HG02588 (cell line): ENCODE measurements around the gene SLF2.

ENCODE experiments used
- ATAC-seq: cut with Tn5 transposase; IDR thresholded peaks from one replicate; pipeline ENCODE4 v1.9.1; 2021; ENCODE audit warnings: mild to moderate bottlenecking, moderate library complexity; ENCODE audit not compliant: unreplicated experiment

The SLF2 gene

GRCh38 chr10:100896876-100897461, 15.8 kb upstream of the SLF2 start:
- ATAC-seq: no peak

- no peak for ATAC-seq
Measured at GRCh38 chr10:100897976-100898375, 14.8 kb upstream of the SLF2 start.

DNA sequence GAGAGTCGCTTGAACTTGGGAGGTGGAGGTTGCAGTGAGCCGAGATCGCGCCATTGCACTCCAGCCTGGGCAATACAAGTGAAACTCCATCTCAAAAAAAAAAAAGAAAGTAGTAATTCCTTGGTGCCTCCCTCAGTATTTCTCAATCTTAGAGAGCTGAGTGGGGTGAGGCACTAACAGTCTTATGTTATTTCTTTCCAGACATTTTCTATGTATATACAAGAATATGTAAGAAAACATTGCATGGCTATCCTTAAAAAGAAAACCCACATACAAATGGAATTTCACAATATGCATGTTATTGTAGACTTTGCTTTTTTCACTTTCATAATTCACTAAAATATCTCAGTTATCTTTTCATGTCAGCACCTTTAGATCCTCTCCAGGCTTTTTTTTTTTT, 13.6 kb upstream of the SLF2 start:
- ATAC-seq: no peak

GRCh38 chr10:100901051-100901450, 11.7 kb upstream of the SLF2 start:
- no peak for ATAC-seq

GRCh38 chr10:100902622-100903021, 10.1 kb upstream of the SLF2 start:
- ATAC-seq: no peak

- no peak for ATAC-seq
Measured at GRCh38 chr10:100904917-100905316, 7.8 kb upstream of the SLF2 start.

DNA sequence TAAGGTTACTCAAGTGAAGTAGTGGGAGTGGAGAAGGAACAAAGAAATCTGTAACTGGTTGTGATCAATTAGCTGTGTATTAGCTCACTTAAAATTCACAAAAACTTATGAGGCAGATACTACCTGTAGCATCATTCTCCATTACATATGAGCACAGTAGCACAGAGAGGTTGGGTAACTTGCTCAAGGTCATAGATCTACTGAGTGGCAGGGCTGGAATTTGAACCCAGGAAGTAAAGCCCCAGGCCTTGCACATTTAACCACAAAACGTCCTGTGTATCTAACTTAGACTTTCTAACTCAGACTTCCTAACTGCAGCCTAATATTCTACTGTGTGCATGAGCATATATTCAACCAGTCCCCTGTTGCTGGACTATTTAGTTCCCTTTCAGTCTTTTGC, 5.6 kb upstream of the SLF2 start:
- no peak for ATAC-seq

DNA sequence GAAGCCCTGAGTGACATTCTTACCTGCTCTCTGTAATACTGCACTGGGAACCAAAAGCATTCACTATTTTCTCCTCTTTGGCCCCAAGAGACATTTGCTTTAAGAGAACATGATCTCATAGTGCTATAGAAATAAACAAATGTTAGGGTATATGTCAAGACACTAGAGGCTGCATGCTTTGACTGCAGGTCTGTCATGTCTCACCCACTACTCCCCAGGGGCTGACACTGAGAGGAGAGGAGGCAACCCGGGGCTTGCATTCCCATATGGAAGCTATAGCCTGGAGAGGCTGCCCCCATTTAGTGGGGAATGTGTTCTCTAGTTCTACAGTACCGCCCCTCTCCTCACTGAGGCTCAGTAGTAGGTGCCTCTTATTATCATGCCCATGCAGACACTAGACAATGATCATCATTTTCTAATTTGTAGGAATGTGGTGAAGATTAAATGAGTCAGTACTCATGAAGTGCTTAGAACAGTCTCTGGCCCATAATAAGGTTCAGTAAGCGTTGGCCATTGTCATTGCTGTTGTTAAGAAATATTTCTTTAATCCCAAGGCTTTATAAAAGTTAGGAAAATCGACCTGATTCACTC, 4.9 kb upstream of the SLF2 start:
- no peak for ATAC-seq

DNA sequence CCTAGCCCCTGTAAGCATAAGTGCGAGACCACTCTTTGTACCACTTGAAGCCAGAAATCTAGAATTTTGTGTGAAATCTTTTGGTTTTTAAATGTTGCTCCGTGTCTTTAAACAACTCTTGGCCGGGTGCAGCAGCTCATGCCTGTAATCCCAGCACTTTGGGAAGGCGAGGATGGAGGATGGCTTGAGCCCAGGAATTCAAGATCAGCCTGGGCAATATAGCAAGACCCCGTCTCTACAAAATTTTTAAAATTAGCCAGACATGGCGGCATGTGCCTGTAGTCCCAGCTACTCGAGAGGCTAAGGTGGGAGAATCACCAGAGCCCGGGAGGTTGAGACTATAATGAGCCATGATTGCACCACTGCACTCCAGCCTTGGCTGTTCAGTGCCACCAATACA, 4.4 kb upstream of the SLF2 start:
- no peak for ATAC-seq

DNA sequence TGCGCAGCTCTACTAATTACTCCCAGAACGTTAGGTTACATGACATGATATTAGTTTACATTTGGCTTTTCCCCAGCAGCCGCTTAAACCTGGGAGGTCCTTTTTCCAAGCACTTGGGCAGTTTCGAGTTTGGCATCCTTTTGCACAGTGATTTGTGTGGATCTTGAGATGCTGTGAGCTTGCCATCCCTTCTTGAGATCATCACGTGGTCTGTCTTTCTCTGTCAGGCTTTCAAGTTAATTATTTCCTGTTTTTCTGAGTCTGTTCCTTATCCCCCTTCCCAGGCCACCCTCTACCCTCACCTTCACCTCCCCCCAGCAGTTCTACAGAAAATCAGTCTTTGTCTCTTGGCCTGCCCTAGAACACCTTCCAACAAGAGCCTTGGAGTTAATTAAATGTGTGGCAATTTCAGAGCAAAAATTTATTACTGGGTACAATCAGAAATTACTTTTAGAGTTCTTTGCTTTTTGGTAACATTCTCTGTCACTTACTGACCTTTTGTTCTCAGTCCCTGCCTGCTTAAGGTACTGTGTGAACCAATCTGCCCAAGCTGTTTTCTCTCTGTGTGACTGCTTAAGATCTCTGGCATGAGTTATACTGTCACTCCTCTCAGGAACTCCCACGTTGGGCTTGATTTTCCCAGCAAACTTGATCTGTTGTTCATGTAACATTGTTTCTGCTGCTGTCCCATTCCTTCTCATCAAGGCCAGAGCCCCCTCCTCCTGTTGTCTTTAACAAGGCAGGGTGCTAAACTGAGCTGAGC, 3.1 kb upstream of the SLF2 start:
- no peak for ATAC-seq

GRCh38 chr10:100911472-100911871, 1.3 kb upstream of the SLF2 start:
- ATAC-seq: no peak

- no peak for ATAC-seq
Measured at GRCh38 chr10:100912013-100912604, 654 bp upstream of the SLF2 start.

DNA sequence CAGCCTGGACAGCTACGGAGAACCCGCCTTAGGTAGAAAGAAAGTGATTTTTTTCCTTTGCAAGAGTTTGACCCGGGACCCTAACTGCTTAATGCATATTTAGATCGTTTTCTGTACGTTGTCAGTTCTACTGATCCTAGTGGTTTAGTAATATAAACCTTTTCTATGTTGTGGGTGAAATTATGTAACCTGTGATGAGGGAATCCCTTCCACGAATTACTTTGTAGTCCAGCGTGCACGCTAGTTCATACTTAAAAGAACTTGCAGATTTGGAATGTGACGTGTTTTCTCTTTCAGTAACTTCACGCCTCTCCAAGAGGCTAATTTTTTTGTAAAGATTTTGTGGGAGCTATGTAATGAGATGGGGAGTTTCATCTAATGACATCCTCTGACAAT, 705 bp downstream of the SLF2 start:
- no peak for ATAC-seq

DNA sequence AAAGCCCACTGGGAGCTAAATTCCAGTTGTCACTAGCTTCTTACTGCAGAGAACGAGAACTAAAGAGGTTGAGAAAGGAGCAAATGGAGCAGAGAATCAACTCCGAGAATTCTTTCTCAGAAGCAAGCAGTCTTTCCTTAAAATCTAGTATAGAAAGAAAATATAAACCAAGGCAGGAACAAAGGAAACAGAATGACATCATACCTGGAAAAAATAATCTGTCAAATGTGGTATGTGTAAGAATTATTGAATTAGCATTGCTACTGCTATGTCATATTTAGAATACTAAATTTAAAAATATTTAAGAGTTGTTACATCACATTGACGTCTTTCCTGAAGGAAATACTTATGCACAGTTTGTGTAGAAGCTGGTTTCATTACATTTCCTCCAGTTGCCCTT, 4.3 kb downstream of the SLF2 start:
- ATAC-seq: no peak

- no peak for ATAC-seq
Measured at GRCh38 chr10:100923580-100923979, 10.8 kb downstream of the SLF2 start.

- ATAC-seq: no peak
Measured at GRCh38 chr10:100927266-100927665, 14.5 kb downstream of the SLF2 start.

DNA sequence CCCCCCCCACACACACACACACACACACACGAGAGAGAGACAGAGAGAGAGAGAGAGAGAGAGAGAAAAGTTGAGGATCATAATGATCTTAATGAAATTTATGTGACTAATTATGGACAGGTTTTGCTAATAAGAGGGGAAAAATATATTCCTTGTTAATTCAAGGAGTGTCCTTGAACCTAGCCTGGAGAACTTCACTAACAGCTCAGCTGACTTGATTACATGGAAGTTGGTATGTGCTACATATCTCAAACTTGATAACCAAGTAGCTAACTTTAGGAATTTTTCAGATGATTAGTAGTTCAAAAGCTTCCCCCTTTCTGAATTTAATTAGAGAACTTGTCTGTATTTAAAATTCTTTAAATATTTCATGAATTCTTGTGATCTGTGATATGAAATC, 15.3 kb downstream of the SLF2 start:
- ATAC-seq: no peak

DNA sequence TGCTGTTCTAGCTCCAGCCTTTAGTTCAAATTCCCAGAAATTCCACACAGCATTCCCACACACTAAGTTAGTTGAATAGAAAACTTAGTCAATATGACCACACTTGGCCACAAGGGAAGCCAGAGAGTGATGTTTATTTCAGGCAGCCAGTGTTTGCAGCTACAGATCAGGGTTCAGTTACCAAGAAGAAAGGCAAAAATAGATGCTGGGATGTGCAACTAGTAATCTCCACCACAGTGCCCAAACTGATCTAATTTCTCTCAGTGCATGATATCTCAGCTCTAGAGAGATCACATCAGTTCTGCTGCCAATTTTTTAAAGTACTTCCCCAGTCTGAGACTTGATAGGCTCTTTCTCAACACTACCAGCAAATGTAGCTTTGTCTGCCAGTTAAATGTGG, 17.6 kb downstream of the SLF2 start:
- no peak for ATAC-seq

- no peak for ATAC-seq
Measured at GRCh38 chr10:100934084-100934659, 21.4 kb downstream of the SLF2 start.

GRCh38 chr10:100939763-100940344, 27.1 kb downstream of the SLF2 start:
- no peak for ATAC-seq

DNA sequence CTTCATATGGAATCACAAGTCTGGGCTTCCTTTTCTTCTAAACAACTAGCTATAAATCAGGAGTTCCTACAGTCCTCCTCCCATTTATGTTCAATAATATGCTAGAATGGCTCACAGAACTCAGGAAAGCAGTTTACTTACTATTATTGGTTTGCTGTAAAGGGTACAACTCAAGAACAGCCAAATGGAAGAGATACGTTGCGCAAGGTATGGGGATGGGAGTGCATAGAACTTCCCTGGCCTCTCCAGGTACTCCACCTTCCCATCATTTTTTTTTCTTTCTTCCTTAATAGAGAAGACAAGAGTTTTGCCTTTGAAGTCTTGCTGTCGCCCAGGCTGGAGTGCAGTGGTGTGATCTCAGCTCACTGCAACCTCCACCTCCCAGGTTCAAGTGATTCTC, 29.5 kb downstream of the SLF2 start:
- no peak for ATAC-seq
